ENCODE measurements around the gene LRMDA. TPM values are rescaled to one million over a fixed set of nuclear protein-coding genes. Genes with fewer than 3 reads are reported as not detected.

Gene LRMDA
- total and polyA plus RNA-seq, 2 of the 13 experiments (the other 11 are each of a cell fraction or from before 2014, with no cell fraction given) = 13.4 to 22.0 TPM

DNA sequence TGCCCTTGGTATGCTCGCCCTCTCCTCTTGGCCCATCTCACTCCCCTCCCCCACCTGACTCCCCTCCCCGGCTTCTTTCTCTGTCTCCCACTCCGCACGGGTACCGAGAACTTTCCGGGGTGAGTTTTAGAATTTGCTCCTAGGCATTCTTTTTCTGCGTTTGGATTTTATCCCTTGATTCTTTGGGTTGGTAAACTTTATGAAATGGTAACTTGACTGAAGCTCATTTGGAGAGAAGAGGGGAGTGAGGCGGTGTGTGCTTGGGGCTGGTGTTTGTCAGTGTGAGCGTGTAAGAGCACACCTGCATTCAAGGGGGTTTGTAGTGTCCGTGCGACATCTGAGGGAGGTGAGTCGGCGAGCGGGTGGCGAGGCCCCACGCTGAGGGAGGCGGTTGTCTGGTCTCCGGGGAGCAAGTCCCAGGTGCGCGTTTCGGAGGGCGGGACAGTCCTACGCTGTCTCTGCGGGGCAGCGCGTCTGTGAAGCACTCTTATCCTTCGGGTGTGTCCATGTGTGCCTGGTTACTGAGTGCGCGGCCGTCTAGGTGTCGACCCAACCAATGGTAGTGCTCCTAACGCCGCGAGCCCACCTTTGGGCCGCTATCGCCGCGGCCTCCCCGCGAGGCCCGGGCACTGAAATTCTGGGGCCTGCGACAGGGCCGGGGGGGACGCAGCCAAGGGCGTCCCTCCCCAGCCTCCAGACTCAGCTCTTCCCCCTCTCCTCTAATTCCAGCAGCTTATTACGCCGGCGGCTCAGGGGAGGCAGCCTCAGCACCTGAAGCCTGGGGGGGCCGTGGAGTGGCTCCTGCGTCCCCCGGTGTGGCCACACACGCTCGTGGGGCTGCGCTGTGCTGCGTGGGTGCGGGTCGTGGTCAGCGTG lies 27.2 kb upstream of the LRMDA start (continued):
- TF ChIP-seq, protein P1, sequence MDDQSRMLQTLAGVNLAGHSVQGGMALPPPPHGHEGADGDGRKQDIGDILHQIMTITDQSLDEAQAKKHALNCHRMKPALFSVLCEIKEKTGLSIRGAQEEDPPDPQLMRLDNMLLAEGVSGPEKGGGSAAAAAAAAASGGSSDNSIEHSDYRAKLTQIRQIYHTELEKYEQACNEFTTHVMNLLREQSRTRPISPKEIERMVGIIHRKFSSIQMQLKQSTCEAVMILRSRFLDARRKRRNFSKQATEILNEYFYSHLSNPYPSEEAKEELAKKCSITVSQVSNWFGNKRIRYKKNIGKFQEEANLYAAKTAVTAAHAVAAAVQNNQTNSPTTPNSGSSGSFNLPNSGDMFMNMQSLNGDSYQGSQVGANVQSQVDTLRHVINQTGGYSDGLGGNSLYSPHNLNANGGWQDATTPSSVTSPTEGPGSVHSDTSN (CRISPR knock-in tag; IDR thresholded peaks at IDR 0.05; ENCODE audit: borderline replicate concordance) = 0 out of 2 replicates have a peak, but pooled peaks have one; percentile 50
- TF ChIP-seq ZNF841 (CRISPR knock-in tag; IDR thresholded peaks at IDR 0.05; ENCODE audit: borderline replicate concordance) (no peak), JUND (CRISPR knock-in tag; IDR thresholded peaks at IDR 0.05) (0 out of 2 replicates have a peak, but pooled peaks have one; percentile 9), ZNF557 (CRISPR knock-in tag; IDR thresholded peaks at IDR 0.05) (no peak), ZNF766 (CRISPR knock-in tag; IDR thresholded peaks at IDR 0.05; ENCODE audit: borderline replicate concordance) (no peak), ZNF274 (CRISPR knock-in tag; IDR thresholded peaks at IDR 0.05) (no peak; the same call in 1 of the 2 replicates), ZNF878 (CRISPR knock-in tag; IDR thresholded peaks at IDR 0.05) (no peak), YEATS4 (CRISPR knock-in tag; IDR thresholded peaks at IDR 0.05; ENCODE audit: borderline replicate concordance) (no peak; the same call in 1 of the 2 replicates), AGO2 (optimal IDR thresholded peaks at IDR 0.05; ENCODE audit: low read depth, low read length) (peak; percentile 99), CBX5 (CRISPR knock-in tag; IDR thresholded peaks at IDR 0.05; ENCODE audit: borderline replicate concordance) (no peak; the same call in 1 of the 2 replicates), POGZ (CRISPR knock-in tag; IDR thresholded peaks at IDR 0.05) (no peak; the same call in 1 of the 2 replicates), ZNF816 (CRISPR knock-in tag; IDR thresholded peaks at IDR 0.05; ENCODE audit: borderline replicate concordance) (no peak), ZNF10 (CRISPR knock-in tag; IDR thresholded peaks at IDR 0.05; ENCODE audit: borderline replicate concordance, low read depth) (no peak), ZNF138 (CRISPR knock-in tag; IDR thresholded peaks at IDR 0.05; ENCODE audit: low read depth) (peak; percentile 46; the same call in 1 of the 2 replicates), ZNF367 (CRISPR knock-in tag; IDR thresholded peaks at IDR 0.05; ENCODE audit: borderline replicate concordance) (0 out of 2 replicates have a peak, but pooled peaks have one; percentile 31), ZNF619 (CRISPR knock-in tag; IDR thresholded peaks at IDR 0.05) (no peak), GLI4 (CRISPR knock-in tag; IDR thresholded peaks at IDR 0.05; ENCODE audit: borderline replicate concordance) (no peak), PCBP2 (optimal IDR thresholded peaks at IDR 0.05; ENCODE audit: low read depth, low read length, poor library complexity, severe bottlenecking) (no peak), JDP2 (CRISPR knock-in tag; IDR thresholded peaks at IDR 0.05; ENCODE audit: borderline replicate concordance) (no peak), BCL6 (CRISPR knock-in tag; IDR thresholded peaks at IDR 0.05) (no peak), ZNF33A (CRISPR knock-in tag; IDR thresholded peaks at IDR 0.05; ENCODE audit: borderline replicate concordance) (no peak), ZNF556 (CRISPR knock-in tag; IDR thresholded peaks at IDR 0.05; ENCODE audit: borderline replicate concordance) (no peak)
- TF ChIP-seq, protein P2, sequence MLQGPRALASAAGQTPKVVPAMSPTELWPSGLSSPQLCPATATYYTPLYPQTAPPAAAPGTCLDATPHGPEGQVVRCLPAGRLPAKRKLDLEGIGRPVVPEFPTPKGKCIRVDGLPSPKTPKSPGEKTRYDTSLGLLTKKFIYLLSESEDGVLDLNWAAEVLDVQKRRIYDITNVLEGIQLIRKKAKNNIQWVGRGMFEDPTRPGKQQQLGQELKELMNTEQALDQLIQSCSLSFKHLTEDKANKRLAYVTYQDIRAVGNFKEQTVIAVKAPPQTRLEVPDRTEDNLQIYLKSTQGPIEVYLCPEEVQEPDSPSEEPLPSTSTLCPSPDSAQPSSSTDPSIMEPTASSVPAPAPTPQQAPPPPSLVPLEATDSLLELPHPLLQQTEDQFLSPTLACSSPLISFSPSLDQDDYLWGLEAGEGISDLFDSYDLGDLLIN (CRISPR knock-in tag; IDR thresholded peaks at IDR 0.05; ENCODE audit: borderline replicate concordance) = no peak
- TF ChIP-seq, protein P3, sequence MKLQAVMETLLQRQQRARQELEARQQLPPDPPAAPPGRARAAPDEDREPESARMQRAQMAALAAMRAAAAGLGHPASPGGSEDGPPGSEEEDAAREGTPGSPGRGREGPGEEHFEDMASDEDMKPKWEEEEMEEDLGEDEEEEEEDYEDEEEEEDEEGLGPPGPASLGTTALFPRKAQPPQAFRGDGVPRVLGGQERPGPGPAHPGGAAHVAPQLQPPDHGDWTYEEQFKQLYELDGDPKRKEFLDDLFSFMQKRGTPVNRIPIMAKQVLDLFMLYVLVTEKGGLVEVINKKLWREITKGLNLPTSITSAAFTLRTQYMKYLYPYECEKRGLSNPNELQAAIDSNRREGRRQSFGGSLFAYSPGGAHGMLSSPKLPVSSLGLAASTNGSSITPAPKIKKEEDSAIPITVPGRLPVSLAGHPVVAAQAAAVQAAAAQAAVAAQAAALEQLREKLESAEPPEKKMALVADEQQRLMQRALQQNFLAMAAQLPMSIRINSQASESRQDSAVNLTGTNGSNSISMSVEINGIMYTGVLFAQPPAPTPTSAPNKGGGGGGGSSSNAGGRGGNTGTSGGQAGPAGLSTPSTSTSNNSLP (IDR thresholded peaks at IDR 0.05; ENCODE audit: low read depth, low read length) = no peak
- TF ChIP-seq, protein P4, sequence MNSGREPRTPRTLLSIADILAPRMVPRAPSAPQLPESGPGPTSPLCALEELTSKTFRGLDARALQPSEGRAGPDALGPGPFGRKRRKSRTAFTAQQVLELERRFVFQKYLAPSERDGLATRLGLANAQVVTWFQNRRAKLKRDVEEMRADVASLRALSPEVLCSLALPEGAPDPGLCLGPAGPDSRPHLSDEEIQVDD (CRISPR knock-in tag; IDR thresholded peaks at IDR 0.05; ENCODE audit: borderline replicate concordance) = no peak

All from HepG2 (cell line).